CD14-positive monocyte (primary cell): ENCODE results near the gene IGF1R. TPM values are rescaled to one million over a fixed set of nuclear protein-coding genes. Genes with fewer than 3 reads are reported as not detected.
A peak's percentile ranks its signal among the peaks of the same experiment; 100 is the strongest.

Experiments used
- DNase-seq, 3 donors: peaks; one replicate each; pipeline ENCODE4 v3.0.0-alpha.2; 2011 to 2022
- H2AFZ ChIP-seq: 2 replicates; pipeline ENCODE4 v1.6.0; 2012; ENCODE audit warnings: mild to moderate bottlenecking, low read depth, low read length, inconsistent platforms; ENCODE audit not compliant: insufficient read depth, poor library complexity, severe bottlenecking
- H3K27ac ChIP-seq, 2 donors: 1 replicate in 1 of 2; 2 replicates in 1 of 2; pipeline ENCODE4 v1.5.1; 2012 to 2013; ENCODE audit warnings: low read length in 2 of 2, control low read depth in 1 of 2, inconsistent platforms in 1 of 2, low read depth in 1 of 2, mild to moderate bottlenecking in 1 of 2
- H3K27me3 ChIP-seq, 2 donors: one replicate each; pipeline versions ENCODE4 v1.6.0 to v1.6.1; 2011 to 2013; ENCODE audit warnings: low read length in 2 of 2; ENCODE audit not compliant: control insufficient read depth in 2 of 2, insufficient read depth in 2 of 2
- H3K36me3 ChIP-seq, 2 donors: replicated peaks in 1 of 2; 1 replicate in 1 of 2; 2 replicates in 1 of 2; pipeline versions ENCODE4 v1.5.1 to v1.6.1; 2012 to 2013; ENCODE audit warnings: low read length in 2 of 2, control low read depth in 1 of 2, inconsistent platforms in 1 of 2, mild to moderate bottlenecking in 1 of 2; ENCODE audit not compliant: insufficient read depth in 2 of 2, control insufficient read depth in 1 of 2
- H3K4me1 ChIP-seq, 2 donors: 1 replicate in 1 of 2; 2 replicates in 1 of 2; pipeline versions ENCODE4 v1.5.1 to v1.6.1; 2012 to 2013; ENCODE audit warnings: low read length in 2 of 2, control low read depth in 1 of 2, inconsistent platforms in 1 of 2, mild to moderate bottlenecking in 1 of 2, moderate library complexity in 1 of 2; ENCODE audit not compliant: insufficient read depth in 2 of 2, control insufficient read depth in 1 of 2
- H3K4me2 ChIP-seq: replicated peaks from 2 replicates; pipeline ENCODE3; 2012; ENCODE audit warnings: low read length, moderate library complexity, mild to moderate bottlenecking; ENCODE audit not compliant: poor library complexity, severe bottlenecking; ENCODE audit errors: extremely low read depth
- H3K4me3 ChIP-seq, 3 experiments: fragments of 200-600 bp in 1 of 3; sonication (generic) in 1 of 3; replicated peaks in 1 of 3; 1 replicate in 2 of 3; 2 replicates in 1 of 3; pipeline ENCODE4 v1.5.1; 2011 to 2013; ENCODE audit warnings: low read length in 3 of 3, mild to moderate bottlenecking in 3 of 3, control low read depth in 2 of 3, low read depth in 2 of 3, inconsistent platforms in 1 of 3, moderate library complexity in 1 of 3
- H3K79me2 ChIP-seq: 2 replicates; pipeline ENCODE4 v1.6.0; 2012; ENCODE audit warnings: mild to moderate bottlenecking, control low read depth, inconsistent platforms, low read length, moderate library complexity; ENCODE audit not compliant: insufficient read depth
- H3K9ac ChIP-seq: 2 replicates; pipeline ENCODE4 v1.6.0; 2017; ENCODE audit warnings: low read length, mild to moderate bottlenecking; ENCODE audit not compliant: insufficient read depth, poor library complexity, severe bottlenecking
- H3K9me3 ChIP-seq, 2 donors: replicated peaks in 1 of 2; 1 replicate in 1 of 2; 2 replicates in 1 of 2; pipeline versions ENCODE4 v1.5.1 to v1.6.1; 2012 to 2013; ENCODE audit warnings: low read length in 2 of 2, control low read depth in 1 of 2; ENCODE audit not compliant: control insufficient read depth in 1 of 2, insufficient read depth in 1 of 2
- H4K20me1 ChIP-seq: 2 replicates; pipeline ENCODE4 v1.6.0; 2012; ENCODE audit warnings: mild to moderate bottlenecking, low read length, control low read depth, moderate library complexity; ENCODE audit not compliant: insufficient read depth
- H3K27ac Mint-ChIP-seq, 7 donors: one replicate each; pipeline ENCODE4 v1.8.0; 2020; ENCODE audit warnings: mild to moderate bottlenecking in 7 of 7, mixed read lengths in 7 of 7, moderate library complexity in 6 of 7, inconsistent platforms in 2 of 7
- H3K27me3 Mint-ChIP-seq, 3 donors: one replicate each; pipeline ENCODE4 v1.8.0; 2021 to 2022; ENCODE audit warnings: low read depth in 3 of 3, mild to moderate bottlenecking in 3 of 3, mixed read lengths in 3 of 3, moderate library complexity in 3 of 3, inconsistent platforms in 1 of 3
- H3K36me3 Mint-ChIP-seq, 2 donors: one replicate each; pipeline ENCODE4 v1.8.0; 2020; ENCODE audit warnings: mixed read lengths in 2 of 2, inconsistent platforms in 1 of 2, mild to moderate bottlenecking in 1 of 2
- H3K4me1 Mint-ChIP-seq: one replicate; pipeline ENCODE4 v1.8.0; 2020; ENCODE audit warnings: mild to moderate bottlenecking, mixed read lengths
- H3K4me3 Mint-ChIP-seq, 2 donors: one replicate each; pipeline ENCODE4 v1.8.0; 2020; ENCODE audit warnings: mild to moderate bottlenecking in 2 of 2, mixed read lengths in 2 of 2, moderate library complexity in 1 of 2
- H3K9me3 Mint-ChIP-seq, 7 donors: one replicate each; pipeline ENCODE4 v1.8.0; 2020 to 2022; ENCODE audit warnings: mixed read lengths in 7 of 7, mild to moderate bottlenecking in 6 of 7, moderate library complexity in 6 of 7, inconsistent platforms in 2 of 7
- CTCF ChIP-seq: fragments of 200-600 bp; IDR thresholded peaks from one replicate; pipeline ENCODE4 v1.8.0; 2022; ENCODE audit warnings: antibody characterized with exemption, mild to moderate bottlenecking
- WGBS: methylation state at CpG from one replicate; pipeline ENCODE4 v1.1.5; 2013; ENCODE audit warnings: missing lambda C conversion rate; ENCODE audit not compliant: insufficient coverage; 5-methylcytosine and 5-hydroxymethylcytosine counted together
- intact Hi-C, 2 donors: fragments of 100-400 bp; cut with micrococcal nuclease; formaldehyde crosslinking; loops; one replicate each; pipeline versions ENCODE4 v1.15.0 to v1.15.1; 2023
- polyA plus RNA-seq, 3 donors: library from polyadenylated mRNA; depleted of rRNA in 1 of 3; unstranded in 2 of 3; stranded (reverse) in 1 of 3; fragments of 300-500 nt in 2 of 3; fragments of >200 nt in 1 of 3; fragmentation: Illumina TruSeq in 2 of 3; gene quantifications; 1 replicate in 2 of 3; 2 replicates in 1 of 3; pipeline ENCODE4 v1.2.3, GENCODE V29; 2012 to 2021

Gene IGF1R
- polyA plus RNA-seq, 3 donors = 0.35 to 4.9 (median 0.67) TPM

GRCh38 chr15:98875309-98875708 lies 227.0 kb downstream of the IGF1R start:
- Mint-ChIP-seq H3K9me3 (peaks cover 0 to 5% (median 0%) of the 10 kb centered on the region in 7 donors), H3K27ac (peak overlapping the region; percentile 75 to 93 (median 83)), H3K4me3 (peak overlapping the region in 1 of 2 donors; percentile 29), H3K27me3 (no peaks in the 10 kb centered on the region), H3K36me3 (peaks cover 0 to 4% of the 10 kb centered on the region in 2 donors), H3K4me1 (peaks cover 57% of the 10 kb centered on the region)
- Histone ChIP-seq H3K27me3 (no peaks in the 10 kb centered on the region), H4K20me1 (peaks cover 5% of the 10 kb centered on the region), H3K4me2 (no peak overlapping the region), H3K36me3 (no peaks in the 10 kb centered on the region), H2AFZ (no peak overlapping the region), H3K9ac (no peak overlapping the region), H3K27ac (peak overlapping the region; percentile 31 to 74), H3K79me2 (peaks cover 74% of the 10 kb centered on the region), H3K4me3 (peak overlapping the region in 1 of 3 experiments; percentile 8), H3K9me3 (no peaks in the 10 kb centered on the region), H3K4me1 (peaks cover 46 to 52% of the 10 kb centered on the region in 2 donors)
- no peak for TF ChIP-seq CTCF
- DNase-seq = no peak
- WGBS = no CpG with 5 or more reads among the region's 3 CpGs
- intact Hi-C loops = no loop called here

- no peaks in the 10 kb centered on the region for H3K9me3 Mint-ChIP-seq
- no peak overlapping the region for H3K27ac Mint-ChIP-seq
- Histone ChIP-seq H3K9me3 (no peaks in the 10 kb centered on the region), H3K4me2 (no peak overlapping the region), H4K20me1 (peaks cover 5% of the 10 kb centered on the region), H3K4me3 (no peak overlapping the region), H2AFZ (no peak overlapping the region), H3K9ac (no peak overlapping the region), H3K27ac (no peak overlapping the region), H3K27me3 (no peaks in the 10 kb centered on the region), H3K4me1 (peaks cover 46 to 51% of the 10 kb centered on the region in 2 donors), H3K36me3 (no peaks in the 10 kb centered on the region), H3K79me2 (peaks cover 69% of the 10 kb centered on the region)
- no peaks in the 10 kb centered on the region for H3K27me3 Mint-ChIP-seq
- DNase-seq = no peak
- WGBS = 80% methylated on average over 1 of the region's 5 CpGs
- peaks cover 55% of the 10 kb centered on the region for H3K4me1 Mint-ChIP-seq
- intact Hi-C loops = no loop called here
- H3K36me3 Mint-ChIP-seq = no peaks in the 10 kb centered on the region
- no peak overlapping the region for H3K4me3 Mint-ChIP-seq
- no peak for TF ChIP-seq CTCF
Measured at GRCh38 chr15:98876451-98877369, 228.4 kb downstream of the IGF1R start.
